ENCODE results near the gene ZMYND11.
"Not testable (repeated sequence)": the region's sequence is repeated elsewhere in the genome, so short reads cannot be mapped to it uniquely, and the experiment has no call there.

The ZMYND11 gene

GRCh38 chr10:184174-184573 is 48.9 kb downstream of the ZMYND11 start:
- DNase-seq (ENCODE audit: extremely low read depth, low read depth) = no peak
- TF ChIP-seq CTCF (IDR thresholded peaks at IDR 0.05; ENCODE audit: low read depth, low read length) = no peak

GRCh38 chr10:184911-185310 is 49.7 kb downstream of the ZMYND11 start:
- no peak for TF ChIP-seq CTCF (IDR thresholded peaks at IDR 0.05; ENCODE audit: low read depth, low read length)
- DNase-seq (ENCODE audit: extremely low read depth, low read depth) = no peak

- not testable (repeated sequence) for DNase-seq (ENCODE audit: extremely low read depth, low read depth)
These were observed 50.3 kb downstream of the ZMYND11 start for GRCh38 chr10:185571-185970.

GRCh38 chr10:186911-187310 is 51.7 kb downstream of the ZMYND11 start:
- DNase-seq (ENCODE audit: extremely low read depth, low read depth) = no peak
- TF ChIP-seq CTCF (IDR thresholded peaks at IDR 0.05; ENCODE audit: low read depth, low read length) = no peak

- no peak for TF ChIP-seq CTCF (IDR thresholded peaks at IDR 0.05; ENCODE audit: low read depth, low read length)
- DNase-seq (ENCODE audit: extremely low read depth, low read depth) = no peak
These were observed 53.3 kb downstream of the ZMYND11 start for GRCh38 chr10:188546-188945.

GRCh38 chr10:190216-190615 is 55.0 kb downstream of the ZMYND11 start:
- no peak for TF ChIP-seq CTCF (IDR thresholded peaks at IDR 0.05; ENCODE audit: low read depth, low read length)
- no peak for DNase-seq (ENCODE audit: extremely low read depth, low read depth)

- peak; percentile 14 for DNase-seq (ENCODE audit: extremely low read depth, low read depth)
- no peak for TF ChIP-seq CTCF (IDR thresholded peaks at IDR 0.05; ENCODE audit: low read depth, low read length)
These were observed 56.7 kb downstream of the ZMYND11 start for GRCh38 chr10:191703-192518.

- no peak for DNase-seq (ENCODE audit: extremely low read depth, low read depth)
- TF ChIP-seq CTCF (IDR thresholded peaks at IDR 0.05; ENCODE audit: low read depth, low read length) = no peak
These were observed 59.0 kb downstream of the ZMYND11 start for GRCh38 chr10:194281-194680.

Measured in AG09319 (cell line).